Vagina (tissue), 2 donors: Measurements from ENCODE around the gene CENPO. TPM values are rescaled to one million over a fixed set of nuclear protein-coding genes. Genes with fewer than 3 reads are reported as not detected.

ENCODE experiments used
- DNase-seq, 2 donors: peaks; one replicate each; pipeline ENCODE4 v3.0.0-alpha.2; 2017; ENCODE audit errors: extremely low spot score in 2 of 2
- H3K27ac ChIP-seq: fragments of 200-600 bp; sonication (generic); one replicate; pipeline ENCODE4 v1.5.1; 2019
- H3K27me3 ChIP-seq: fragments of 200-600 bp; sonication (generic); one replicate; pipeline ENCODE4 v1.5.1; 2019
- H3K36me3 ChIP-seq, 2 donors: fragments of 200-600 bp; sonication (generic); one replicate each; pipeline ENCODE4 v1.5.1; 2017 to 2019
- H3K4me1 ChIP-seq: fragments of 200-600 bp; sonication (generic); one replicate; pipeline ENCODE4 v1.5.1; 2019
- H3K4me3 ChIP-seq, 2 donors: fragments of 200-600 bp; sonication (generic); 1 replicate in 1 of 2; 2 replicates in 1 of 2; pipeline ENCODE4 v1.5.1; 2016 to 2019
- H3K9me3 ChIP-seq: fragments of 200-600 bp; sonication (generic); one replicate; pipeline ENCODE4 v1.5.1; 2019
- POLR2A ChIP-seq, 2 donors: fragments of 450-650 bp; IDR thresholded peaks; one replicate each; pipeline ENCODE4 v1.6.1; 2017; ENCODE audit warnings: antibody characterized with exemption in 2 of 2, mild to moderate bottlenecking in 2 of 2, moderate library complexity in 2 of 2
- POLR2AphosphoS5 ChIP-seq, 2 donors: sonication (generic); formaldehyde crosslinking; IDR thresholded peaks; one replicate each; pipeline ENCODE4 v1.9.0; 2017; ENCODE audit warnings: antibody characterized with exemption in 2 of 2, mild to moderate bottlenecking in 2 of 2, low read depth in 1 of 2; ENCODE audit not compliant: insufficient read depth in 1 of 2
- intact Hi-C: fragments of 100-400 bp; cut with DNase I; formaldehyde crosslinking; loops from one replicate; pipeline ENCODE4 v1.15.1; 2023
- total RNA-seq: library from RNA; depleted of rRNA; stranded (reverse); fragments of >200 nt; gene quantifications from one replicate; pipeline ENCODE4 v1.2.3, GENCODE V29; 2016
- TF ChIP-seq, protein P1 (sequence below), 3 experiments: fragments of 450-650 bp in 2 of 3; fragments of 200-600 bp in 1 of 3; sonication (generic) in 1 of 3; IDR thresholded peaks; one replicate each; pipeline ENCODE4 v1.5.1; 2017 to 2019; ENCODE audit warnings: antibody characterized with exemption in 3 of 3, mild to moderate bottlenecking in 2 of 3, moderate library complexity in 2 of 3

The CENPO gene
- total RNA-seq, 1 donor from 2014 or later = 3.2 TPM

DNA sequence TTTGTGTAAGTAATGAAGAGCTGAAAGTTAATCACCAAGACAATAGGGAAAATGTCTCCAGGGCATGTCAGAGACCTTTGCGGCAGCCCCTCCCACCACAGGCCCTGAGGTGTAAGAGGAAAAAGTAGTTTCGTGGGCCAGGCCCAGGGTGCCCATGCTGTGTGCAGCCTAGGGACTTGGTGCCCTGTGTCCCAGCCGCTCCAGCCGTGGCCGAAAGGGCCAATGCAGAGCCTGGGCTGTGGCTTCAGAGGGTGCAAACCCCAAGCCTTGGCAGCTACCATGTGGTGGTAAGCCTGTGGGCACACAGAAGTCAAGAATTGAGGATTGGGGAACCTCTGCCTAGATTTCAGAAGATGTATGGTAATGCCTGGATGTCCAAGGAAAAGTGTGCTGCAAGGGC is 52.5 kb downstream of the CENPO start:
- intact Hi-C loops = no loop called here
- no peaks in the 10 kb centered on the region for H3K4me1 ChIP-seq
- H3K27me3 ChIP-seq = no peaks in the 10 kb centered on the region
- TF ChIP-seq, protein P1, sequence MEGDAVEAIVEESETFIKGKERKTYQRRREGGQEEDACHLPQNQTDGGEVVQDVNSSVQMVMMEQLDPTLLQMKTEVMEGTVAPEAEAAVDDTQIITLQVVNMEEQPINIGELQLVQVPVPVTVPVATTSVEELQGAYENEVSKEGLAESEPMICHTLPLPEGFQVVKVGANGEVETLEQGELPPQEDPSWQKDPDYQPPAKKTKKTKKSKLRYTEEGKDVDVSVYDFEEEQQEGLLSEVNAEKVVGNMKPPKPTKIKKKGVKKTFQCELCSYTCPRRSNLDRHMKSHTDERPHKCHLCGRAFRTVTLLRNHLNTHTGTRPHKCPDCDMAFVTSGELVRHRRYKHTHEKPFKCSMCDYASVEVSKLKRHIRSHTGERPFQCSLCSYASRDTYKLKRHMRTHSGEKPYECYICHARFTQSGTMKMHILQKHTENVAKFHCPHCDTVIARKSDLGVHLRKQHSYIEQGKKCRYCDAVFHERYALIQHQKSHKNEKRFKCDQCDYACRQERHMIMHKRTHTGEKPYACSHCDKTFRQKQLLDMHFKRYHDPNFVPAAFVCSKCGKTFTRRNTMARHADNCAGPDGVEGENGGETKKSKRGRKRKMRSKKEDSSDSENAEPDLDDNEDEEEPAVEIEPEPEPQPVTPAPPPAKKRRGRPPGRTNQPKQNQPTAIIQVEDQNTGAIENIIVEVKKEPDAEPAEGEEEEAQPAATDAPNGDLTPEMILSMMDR (IDR thresholded peaks at IDR 0.05) = no peak
- H3K36me3 ChIP-seq = peaks cover 0 to 4% of the 10 kb centered on the region in 2 donors
- H3K9me3 ChIP-seq = no peaks in the 10 kb centered on the region
- no peak overlapping the region for H3K4me3 ChIP-seq
- no peak for DNase-seq
- H3K27ac ChIP-seq = no peak overlapping the region

GRCh38 chr2:24850944-24851343 is 57.7 kb downstream of the CENPO start:
- Histone ChIP-seq H3K27ac (no peak overlapping the region), H3K27me3 (no peaks in the 10 kb centered on the region), H3K4me3 (no peak overlapping the region), H3K4me1 (peaks cover 22% of the 10 kb centered on the region), H3K36me3 (no peaks in the 10 kb centered on the region), H3K9me3 (no peaks in the 10 kb centered on the region)
- TF ChIP-seq, protein P1 (IDR thresholded peaks at IDR 0.05) = no peak
- TF ChIP-seq POLR2AphosphoS5 (IDR thresholded peaks at IDR 0.05; ENCODE audit: insufficient read depth in 1 of 2, low read depth in 1 of 2) (no peak), POLR2A (IDR thresholded peaks at IDR 0.05) (no peak)
- DNase-seq = no peak
- intact Hi-C loops = no loop called here

- peak overlapping the region; percentile 46 for H3K27ac ChIP-seq
- no peaks in the 10 kb centered on the region for H3K9me3 ChIP-seq
- DNase-seq = no peak
- intact Hi-C loops = no loop called here
- H3K4me1 ChIP-seq = peaks cover 33% of the 10 kb centered on the region
- H3K4me3 ChIP-seq = no peak overlapping the region
- TF ChIP-seq POLR2A (IDR thresholded peaks at IDR 0.05) (no peak), POLR2AphosphoS5 (IDR thresholded peaks at IDR 0.05; ENCODE audit: insufficient read depth in 1 of 2, low read depth in 1 of 2) (no peak)
- TF ChIP-seq, protein P1 (IDR thresholded peaks at IDR 0.05) = no peak
- no peaks in the 10 kb centered on the region for H3K27me3 ChIP-seq
- H3K36me3 ChIP-seq = no peaks in the 10 kb centered on the region
These were observed 58.8 kb downstream of the CENPO start for GRCh38 chr2:24852026-24852425.

DNA sequence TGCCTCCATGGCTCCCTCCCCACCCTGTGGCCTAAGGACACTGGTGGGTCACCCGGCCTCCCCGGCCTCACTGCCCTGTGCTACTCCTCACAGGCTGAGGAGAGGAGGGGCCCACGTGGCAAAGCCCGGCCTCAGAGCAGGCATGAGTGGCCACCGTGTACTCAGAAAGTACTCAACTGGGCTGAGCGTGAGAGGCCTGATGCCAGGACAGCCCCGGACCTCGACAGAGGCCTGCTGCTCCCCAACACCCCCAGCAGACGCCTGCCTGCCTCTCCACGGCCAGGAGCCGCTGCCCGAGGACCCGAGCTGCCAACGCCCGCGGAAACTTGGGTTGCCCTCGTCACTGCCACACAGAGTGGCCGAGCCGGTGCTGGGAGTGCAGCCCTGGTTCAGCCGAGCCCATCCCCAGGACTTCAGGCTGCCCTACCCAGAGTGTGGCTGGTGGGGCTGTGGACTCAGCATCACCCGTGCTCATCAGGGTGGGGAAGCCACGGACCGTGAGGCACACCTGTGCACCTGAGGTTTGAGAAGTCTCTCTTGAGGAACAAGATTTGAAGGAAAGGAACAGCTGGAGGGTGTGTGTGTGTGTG is 59.3 kb downstream of the CENPO start:
- TF ChIP-seq POLR2A (IDR thresholded peaks at IDR 0.05) (no peak), POLR2AphosphoS5 (IDR thresholded peaks at IDR 0.05; ENCODE audit: insufficient read depth in 1 of 2, low read depth in 1 of 2) (no peak)
- TF ChIP-seq, protein P1 (IDR thresholded peaks at IDR 0.05) = no peak
- intact Hi-C loops = no loop called here
- Histone ChIP-seq H3K4me1 (peaks cover 34% of the 10 kb centered on the region), H3K9me3 (no peaks in the 10 kb centered on the region), H3K4me3 (no peak overlapping the region), H3K36me3 (no peaks in the 10 kb centered on the region), H3K27me3 (no peaks in the 10 kb centered on the region), H3K27ac (peak overlapping the region; percentile 46)
- no peak for DNase-seq

GRCh38 chr2:24853046-24853445 is 59.8 kb downstream of the CENPO start:
- H3K27me3 ChIP-seq = no peaks in the 10 kb centered on the region
- H3K9me3 ChIP-seq = no peaks in the 10 kb centered on the region
- intact Hi-C loops = no loop called here
- DNase-seq = no peak
- H3K27ac ChIP-seq = no peak overlapping the region
- H3K36me3 ChIP-seq = no peaks in the 10 kb centered on the region
- TF ChIP-seq, protein P1 (IDR thresholded peaks at IDR 0.05) = no peak
- TF ChIP-seq POLR2A (IDR thresholded peaks at IDR 0.05) (no peak), POLR2AphosphoS5 (IDR thresholded peaks at IDR 0.05; ENCODE audit: insufficient read depth in 1 of 2, low read depth in 1 of 2) (no peak)
- no peak overlapping the region for H3K4me3 ChIP-seq
- peaks cover 37% of the 10 kb centered on the region for H3K4me1 ChIP-seq
